ENCODE data around the gene RNU4-1. TPM values are rescaled to one million over a fixed set of nuclear protein-coding genes. Genes with fewer than 3 reads are reported as not detected.
A peak's percentile ranks its signal among the peaks of the same experiment; 100 is the strongest.

RNU4-1 gene
- total RNA-seq, 3 donors from 2014 or later: under 0.01 TPM; not detected in 1

GRCh38 chr12:120292411-120292660, 701 bp downstream of the RNU4-1 start:
- no peak for TF ChIP-seq CTCF (IDR thresholded peaks at IDR 0.05)
- no peak for TF ChIP-seq POLR2A (IDR thresholded peaks at IDR 0.05)
- intact Hi-C loops (cut with DNase I; ENCODE audit: low total_unique reads): no loop called here
- H3K9me3 ChIP-seq: no peaks in the 10 kb centered on the region

GRCh38 chr12:120290609-120291305, 2.3 kb downstream of the RNU4-1 start:
- DNase-seq (ENCODE audit: low spot score in 2 of 2): peak in 1 of 2 donors; percentile 49
- Histone ChIP-seq H3K27me3 (no peaks in the 10 kb centered on the region), H3K4me1 (no peaks in the 10 kb centered on the region), H3K27ac (peak overlapping the region; percentile 98 to 99), H3K9me3 (no peaks in the 10 kb centered on the region), H3K36me3 (no peaks in the 10 kb centered on the region), H3K4me3 (peak overlapping the region; percentile 26 to 71 (median 66))
- intact Hi-C loops (cut with DNase I; ENCODE audit: low total_unique reads): no loop called here
- TF ChIP-seq POLR2A (IDR thresholded peaks at IDR 0.05) (no peak), CTCF (IDR thresholded peaks at IDR 0.05) (no peak), POLR2AphosphoS5 (IDR thresholded peaks at IDR 0.05) (no peak)

More at GRCh38 chr12:120292411-120292660, 701 bp downstream of the RNU4-1 start:
- DNase-seq (ENCODE audit: low spot score in 2 of 2): no peak
- H3K4me3 ChIP-seq: peak overlapping the region; percentile 43 to 71 (median 66)
- no peaks in the 10 kb centered on the region for H3K4me1 ChIP-seq
- no peaks in the 10 kb centered on the region for H3K36me3 ChIP-seq
- H3K27me3 ChIP-seq: no peaks in the 10 kb centered on the region
- peak overlapping the region; percentile 98 to 99 for H3K27ac ChIP-seq

GRCh38 chr12:120287491-120287890, 5.5 kb downstream of the RNU4-1 start:
- no peaks in the 10 kb centered on the region for H3K36me3 ChIP-seq
- no peak overlapping the region for H3K4me3 ChIP-seq
- H3K4me1 ChIP-seq: no peaks in the 10 kb centered on the region
- no peak for DNase-seq (ENCODE audit: low spot score in 2 of 2)
- H3K27ac ChIP-seq: no peak overlapping the region
- H3K9me3 ChIP-seq: no peaks in the 10 kb centered on the region
- TF ChIP-seq POLR2AphosphoS5 (IDR thresholded peaks at IDR 0.05) (no peak), CTCF (IDR thresholded peaks at IDR 0.05) (no peak), POLR2A (IDR thresholded peaks at IDR 0.05) (no peak)
- intact Hi-C loops (cut with DNase I; ENCODE audit: low total_unique reads): no loop called here
- H3K27me3 ChIP-seq: no peaks in the 10 kb centered on the region

GRCh38 chr12:120286768-120287490, 6.1 kb downstream of the RNU4-1 start:
- TF ChIP-seq POLR2A (IDR thresholded peaks at IDR 0.05): no peak
- no peak for TF ChIP-seq POLR2AphosphoS5 (IDR thresholded peaks at IDR 0.05)
- no peak for TF ChIP-seq CTCF (IDR thresholded peaks at IDR 0.05)
- no peak overlapping the region for H3K4me3 ChIP-seq
- no peaks in the 10 kb centered on the region for H3K4me1 ChIP-seq
- H3K9me3 ChIP-seq: no peaks in the 10 kb centered on the region
- no peak for DNase-seq (ENCODE audit: low spot score in 2 of 2)
- no peaks in the 10 kb centered on the region for H3K27me3 ChIP-seq
- H3K36me3 ChIP-seq: no peaks in the 10 kb centered on the region
- intact Hi-C loops (cut with DNase I; ENCODE audit: low total_unique reads): no loop called here
- no peak overlapping the region for H3K27ac ChIP-seq

- intact Hi-C loops (cut with DNase I; ENCODE audit: low total_unique reads): no loop called here
- H3K4me3 ChIP-seq: no peak overlapping the region
- no peaks in the 10 kb centered on the region for H3K4me1 ChIP-seq
- no peak overlapping the region for H3K27ac ChIP-seq
- no peaks in the 10 kb centered on the region for H3K9me3 ChIP-seq
- H3K27me3 ChIP-seq: no peaks in the 10 kb centered on the region
- DNase-seq (ENCODE audit: low spot score in 2 of 2): no peak
- H3K36me3 ChIP-seq: no peaks in the 10 kb centered on the region
- TF ChIP-seq POLR2AphosphoS5 (IDR thresholded peaks at IDR 0.05) (no peak), POLR2A (IDR thresholded peaks at IDR 0.05) (no peak), CTCF (IDR thresholded peaks at IDR 0.05) (no peak)
These were observed 8.7 kb downstream of the RNU4-1 start for GRCh38 chr12:120284381-120284780.

Data from breast epithelium (tissue), 4 donors.